PC-3 (cell line): ENCODE measurements around the gene CDH4. TPM values are rescaled to one million over a fixed set of nuclear protein-coding genes. Genes with fewer than 3 reads are reported as not detected.

ENCODE experiments used
- ATAC-seq: fragments of 200-7000 bp; cut with Tn5 transposase; 2 replicates; pipeline ENCODE4 v1.9.1; 2020; ENCODE audit warnings: mild to moderate bottlenecking, moderate library complexity
- BruUV-seq: library from RNA; stranded (reverse); fragments of 400-500 nt; replicated peaks from 2 replicates; lab custom pipeline; 2021; lab: Mats Ljungman, UMichigan
- CTCF ChIA-PET: fragments of 300-600 bp; sonication (Branson Sonifier 250); formaldehyde crosslinking; loops from one replicate; lab custom pipeline; 2022; ENCODE audit warnings: antibody characterized with exemption; lab: Charles Lee
- POLR2A ChIA-PET: fragments of 300-600 bp; sonication (Branson Sonifier 250); formaldehyde crosslinking; loops from one replicate; lab custom pipeline; 2022; ENCODE audit warnings: antibody characterized with exemption; ENCODE audit not compliant: unreplicated experiment; lab: Charles Lee
- DNase-seq: peaks from one replicate; pipeline ENCODE4 v3.0.0-alpha.2; 2015
- H2AFZ ChIP-seq: fragments of 300-600 bp; sonication (generic); 2 replicates; pipeline ENCODE4 v1.6.0; 2016; ENCODE audit warnings: antibody characterized with exemption, low read length
- H3F3A ChIP-seq: fragments of 300-600 bp; sonication (generic); one replicate; pipeline ENCODE4 v1.6.0; 2017; ENCODE audit warnings: antibody characterized with exemption, low read length, control low read depth, mild to moderate bottlenecking; ENCODE audit not compliant: unreplicated experiment
- H3K27ac ChIP-seq: fragments of 300-600 bp; sonication (generic); 2 replicates; pipeline ENCODE4 v1.5.1; 2016; ENCODE audit warnings: mild to moderate bottlenecking, low read length
- H3K27me3 ChIP-seq: fragments of 300-600 bp; sonication (generic); 2 replicates; pipeline ENCODE4 v1.6.1; 2016; ENCODE audit warnings: low read length, mixed read lengths
- H3K36me3 ChIP-seq: fragments of 300-600 bp; sonication (generic); 2 replicates; pipeline ENCODE4 v1.6.1; 2016; ENCODE audit warnings: low read depth, mixed run types, low read length, mixed read lengths
- H3K4me1 ChIP-seq: fragments of 300-600 bp; sonication (generic); 2 replicates; pipeline ENCODE4 v1.5.1; 2016; ENCODE audit warnings: low read length; ENCODE audit not compliant: insufficient read depth
- H3K4me2 ChIP-seq: fragments of 300-600 bp; sonication (generic); 2 replicates; pipeline ENCODE4 v1.6.0; 2016; ENCODE audit warnings: low read length
- H3K4me3 ChIP-seq: fragments of 300-600 bp; sonication (generic); 2 replicates; pipeline ENCODE4 v1.5.1; 2016; ENCODE audit warnings: mild to moderate bottlenecking, low read length, mixed read lengths
- H3K79me2 ChIP-seq: fragments of 300-600 bp; sonication (generic); 2 replicates; pipeline ENCODE4 v1.6.1; 2017; ENCODE audit warnings: low read length, mixed read lengths
- H3K9ac ChIP-seq: fragments of 300-600 bp; sonication (generic); 2 replicates; pipeline ENCODE4 v1.6.0; 2016; ENCODE audit warnings: mild to moderate bottlenecking, low read length
- H3K9me2 ChIP-seq: fragments of 300-600 bp; sonication (generic); replicated peaks from 2 replicates; pipeline ENCODE4 v1.6.1; 2016; ENCODE audit warnings: mixed run types, low read length, mixed read lengths
- H3K9me3 ChIP-seq: fragments of 300-600 bp; sonication (generic); 2 replicates; pipeline ENCODE4 v1.6.1; 2016; ENCODE audit warnings: low read length, mixed read lengths
- H4K20me1 ChIP-seq: fragments of 300-600 bp; sonication (generic); 2 replicates; pipeline ENCODE4 v1.6.1; 2016; ENCODE audit warnings: low read length, mixed read lengths
- CTCF ChIP-seq: fragments of 300-600 bp; sonication (generic); conservative IDR thresholded peaks from 2 replicates; pipeline ENCODE4 v1.5.1; 2017; ENCODE audit warnings: antibody characterized with exemption, low read depth, mild to moderate bottlenecking, low read length
- EZH2 ChIP-seq: fragments of 300-600 bp; sonication (generic); IDR thresholded peaks from one replicate; pipeline ENCODE4 v1.6.1; 2017; ENCODE audit warnings: antibody characterized with exemption, mild to moderate bottlenecking, low read length; ENCODE audit not compliant: unreplicated experiment
- EZH2phosphoT487 ChIP-seq: fragments of 300-600 bp; sonication (generic); IDR thresholded peaks from 2 replicates; pipeline ENCODE4 v1.6.1; 2018; ENCODE audit warnings: mild to moderate bottlenecking, antibody characterized with exemption, low read length, borderline replicate concordance
- intact Hi-C: fragments of 100-400 bp; cut with micrococcal nuclease; formaldehyde crosslinking; loops from 2 replicates; pipeline ENCODE4 v1.9.0; 2023
- total RNA-seq: library from RNA; depleted of rRNA; stranded (reverse); fragments of >200 nt; gene quantifications from 2 replicates; pipeline ENCODE4 v1.2.3, GENCODE V29; 2014

CDH4 gene
- total RNA-seq, 1 experiment from 2014 or later: not detected

- H3F3A ChIP-seq: no peaks in the 10 kb centered on the region
- intact Hi-C loops: no loop called here
- H3K27me3 ChIP-seq: peaks cover 89% of the 10 kb centered on the region
- no peaks in the 10 kb centered on the region for H3K9me3 ChIP-seq
- DNase-seq (no peak), ATAC-seq (no peak)
- no peak overlapping the region for H3K9ac ChIP-seq
- H3K4me2 ChIP-seq: no peak overlapping the region
- ChIA-PET POLR2A (no interaction called here), CTCF (no interaction called here)
- no peak overlapping the region for H3K4me3 ChIP-seq
- H3K36me3 ChIP-seq: no peaks in the 10 kb centered on the region
- H3K4me1 ChIP-seq: no peaks in the 10 kb centered on the region
- TF ChIP-seq CTCF: no peak
- TF ChIP-seq EZH2phosphoT487: no peak
- TF ChIP-seq EZH2: no peak
- H3K27ac ChIP-seq: no peak overlapping the region
- H2AFZ ChIP-seq: no peak overlapping the region
- no peaks in the 10 kb centered on the region for H4K20me1 ChIP-seq
- no peaks in the 10 kb centered on the region for H3K9me2 ChIP-seq
- BruUV-seq: no TSS peak
- no peaks in the 10 kb centered on the region for H3K79me2 ChIP-seq
Measured at GRCh38 chr20:61864481-61864880, 612.4 kb downstream of the CDH4 start.

GRCh38 chr20:61865353-61865752 lies 613.3 kb downstream of the CDH4 start:
- H3K9me2 ChIP-seq: no peaks in the 10 kb centered on the region
- no peak overlapping the region for H3K4me2 ChIP-seq
- intact Hi-C loops: no loop called here
- CTCF ChIA-PET: no interaction called here
- POLR2A ChIA-PET: no interaction called here
- H3K9ac ChIP-seq: no peak overlapping the region
- H3K79me2 ChIP-seq: no peaks in the 10 kb centered on the region
- H3F3A ChIP-seq: no peaks in the 10 kb centered on the region
- H3K9me3 ChIP-seq: no peaks in the 10 kb centered on the region
- no peak overlapping the region for H3K4me3 ChIP-seq
- no peaks in the 10 kb centered on the region for H3K4me1 ChIP-seq
- no peaks in the 10 kb centered on the region for H4K20me1 ChIP-seq
- H3K36me3 ChIP-seq: no peaks in the 10 kb centered on the region
- BruUV-seq: no TSS peak
- H3K27me3 ChIP-seq: peaks cover 88% of the 10 kb centered on the region
- ATAC-seq (no peak), DNase-seq (no peak)
- no peak overlapping the region for H3K27ac ChIP-seq
- TF ChIP-seq EZH2phosphoT487: no peak
- TF ChIP-seq EZH2: no peak
- TF ChIP-seq CTCF: no peak
- H2AFZ ChIP-seq: no peak overlapping the region

GRCh38 chr20:61866165-61866564 lies 614.1 kb downstream of the CDH4 start:
- POLR2A ChIA-PET: no interaction called here
- Histone ChIP-seq H3F3A (no peaks in the 10 kb centered on the region), H3K79me2 (no peaks in the 10 kb centered on the region), H3K9me3 (peaks cover under 1% of the 10 kb centered on the region; the same call in 1 of the 2 replicates), H3K4me1 (no peaks in the 10 kb centered on the region), H3K9me2 (no peaks in the 10 kb centered on the region), H4K20me1 (no peaks in the 10 kb centered on the region), H3K27me3 (peaks cover 89% of the 10 kb centered on the region), H3K9ac (no peak overlapping the region), H3K4me3 (no peak overlapping the region), H3K36me3 (no peaks in the 10 kb centered on the region), H3K4me2 (no peak overlapping the region), H2AFZ (no peak overlapping the region), H3K27ac (no peak overlapping the region)
- CTCF ChIA-PET: no interaction called here
- BruUV-seq: no TSS peak
- ATAC-seq: no peak
- TF ChIP-seq CTCF (no peak), EZH2 (no peak), EZH2phosphoT487 (no peak)
- no peak for DNase-seq
- intact Hi-C loops: no loop called here
